ENCODE data around the gene MROH9.
"Not testable (repeated sequence)": the region's sequence is repeated elsewhere in the genome, so short reads cannot be mapped to it uniquely, and the experiment has no call there.

Gene MROH9

DNA sequence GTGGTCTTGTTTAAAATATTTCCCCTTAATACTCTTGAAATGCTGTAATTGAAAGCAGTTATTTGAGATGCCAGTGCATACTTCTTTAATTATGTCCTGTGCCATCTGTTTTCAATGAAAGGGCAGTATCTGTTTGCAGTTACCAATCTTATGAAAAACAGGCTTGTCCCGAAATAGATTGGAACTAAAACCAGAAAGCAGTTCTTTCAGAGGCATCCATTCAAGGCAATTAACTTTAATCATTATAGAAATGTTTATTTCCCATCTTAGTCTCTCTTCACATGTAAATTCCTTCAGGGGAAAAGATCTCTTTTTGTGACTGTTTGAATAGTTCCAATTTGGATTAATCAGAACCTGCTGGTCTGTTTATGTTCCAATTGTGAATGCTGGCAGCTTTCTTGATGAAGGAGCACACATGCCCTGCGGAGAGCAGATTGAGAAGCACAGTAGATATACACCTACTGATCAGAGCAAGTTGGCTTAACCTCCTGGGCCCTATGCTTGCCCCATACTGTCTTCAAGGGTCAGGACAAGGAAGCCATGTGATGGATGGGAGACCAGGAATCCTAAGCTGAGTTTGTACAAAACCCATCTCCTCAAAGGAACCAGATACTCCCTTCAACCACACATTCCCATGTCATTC is 41.6 kb upstream of the MROH9 start:
- TF ChIP-seq, protein P1, sequence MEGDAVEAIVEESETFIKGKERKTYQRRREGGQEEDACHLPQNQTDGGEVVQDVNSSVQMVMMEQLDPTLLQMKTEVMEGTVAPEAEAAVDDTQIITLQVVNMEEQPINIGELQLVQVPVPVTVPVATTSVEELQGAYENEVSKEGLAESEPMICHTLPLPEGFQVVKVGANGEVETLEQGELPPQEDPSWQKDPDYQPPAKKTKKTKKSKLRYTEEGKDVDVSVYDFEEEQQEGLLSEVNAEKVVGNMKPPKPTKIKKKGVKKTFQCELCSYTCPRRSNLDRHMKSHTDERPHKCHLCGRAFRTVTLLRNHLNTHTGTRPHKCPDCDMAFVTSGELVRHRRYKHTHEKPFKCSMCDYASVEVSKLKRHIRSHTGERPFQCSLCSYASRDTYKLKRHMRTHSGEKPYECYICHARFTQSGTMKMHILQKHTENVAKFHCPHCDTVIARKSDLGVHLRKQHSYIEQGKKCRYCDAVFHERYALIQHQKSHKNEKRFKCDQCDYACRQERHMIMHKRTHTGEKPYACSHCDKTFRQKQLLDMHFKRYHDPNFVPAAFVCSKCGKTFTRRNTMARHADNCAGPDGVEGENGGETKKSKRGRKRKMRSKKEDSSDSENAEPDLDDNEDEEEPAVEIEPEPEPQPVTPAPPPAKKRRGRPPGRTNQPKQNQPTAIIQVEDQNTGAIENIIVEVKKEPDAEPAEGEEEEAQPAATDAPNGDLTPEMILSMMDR (IDR thresholded peaks at IDR 0.05; ENCODE audit: unreplicated experiment in 3 of 3), result no peak
- Mint-ChIP-seq H3K27me3 (ENCODE audit: low read depth) (no peaks in the 10 kb centered on the region), H3K4me3 (no peak overlapping the region), H3K27ac (peak overlapping the region in 2 of 3 experiments; percentile 17 to 28), H3K9me3 (no peaks in the 10 kb centered on the region), H3K36me3 (ENCODE audit: low read depth) (no peaks in the 10 kb centered on the region), H3K4me1 (peaks cover 31% of the 10 kb centered on the region)

DNA sequence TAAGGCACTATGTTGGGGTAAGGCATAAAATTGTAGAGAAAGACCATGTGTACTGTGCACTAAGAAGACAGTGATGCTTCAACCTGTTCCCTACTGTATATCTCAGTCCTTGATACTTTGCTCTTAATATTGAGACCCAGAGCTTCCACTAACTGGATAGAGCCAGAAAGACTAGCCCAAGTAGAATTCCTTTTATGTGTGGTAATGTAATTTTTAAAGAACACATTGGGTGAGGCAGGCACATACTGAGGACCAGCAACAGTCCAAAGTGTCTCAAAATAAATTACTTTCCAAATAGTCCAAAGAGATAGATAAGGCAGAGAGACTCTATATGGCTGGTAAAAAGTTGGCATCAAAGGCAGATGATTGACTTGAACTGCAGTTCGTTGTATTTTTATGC is 31.4 kb upstream of the MROH9 start:
- Mint-ChIP-seq H3K27ac (no peak overlapping the region), H3K9me3 (no peaks in the 10 kb centered on the region), H3K4me3 (no peak overlapping the region), H3K4me1 (no peaks in the 10 kb centered on the region), H3K36me3 (ENCODE audit: low read depth) (no peaks in the 10 kb centered on the region), H3K27me3 (ENCODE audit: low read depth) (no peaks in the 10 kb centered on the region)
- TF ChIP-seq, protein P1 (IDR thresholded peaks at IDR 0.05; ENCODE audit: unreplicated experiment in 3 of 3), result no peak

DNA sequence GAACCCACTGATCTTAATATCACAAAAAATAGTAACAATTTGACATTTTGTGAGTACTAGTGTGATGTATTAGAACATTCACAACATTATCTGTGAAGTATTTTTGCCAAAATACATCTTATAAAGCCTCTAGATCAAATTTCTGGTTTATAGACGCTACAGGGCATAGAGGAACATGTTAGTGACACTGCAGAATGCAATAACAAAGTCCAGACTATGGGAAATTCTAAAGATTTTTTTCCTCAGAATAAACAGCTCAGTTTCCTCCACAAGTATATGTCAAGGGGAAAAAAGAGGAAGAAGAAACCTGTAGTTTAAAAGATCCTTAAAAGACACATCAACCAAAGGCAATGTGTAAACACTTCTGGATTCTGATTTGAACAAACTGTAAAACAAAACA is 26.4 kb upstream of the MROH9 start:
- no peaks in the 10 kb centered on the region for H3K9me3 Mint-ChIP-seq
- H3K36me3 Mint-ChIP-seq (ENCODE audit: low read depth), result no peaks in the 10 kb centered on the region
- peaks cover 7% of the 10 kb centered on the region for H3K4me1 Mint-ChIP-seq
- no peaks in the 10 kb centered on the region for H3K27me3 Mint-ChIP-seq (ENCODE audit: low read depth)
- TF ChIP-seq, protein P1 (IDR thresholded peaks at IDR 0.05; ENCODE audit: unreplicated experiment in 3 of 3), result no peak
- no peak overlapping the region for H3K27ac Mint-ChIP-seq
- H3K4me3 Mint-ChIP-seq, result no peak overlapping the region

DNA sequence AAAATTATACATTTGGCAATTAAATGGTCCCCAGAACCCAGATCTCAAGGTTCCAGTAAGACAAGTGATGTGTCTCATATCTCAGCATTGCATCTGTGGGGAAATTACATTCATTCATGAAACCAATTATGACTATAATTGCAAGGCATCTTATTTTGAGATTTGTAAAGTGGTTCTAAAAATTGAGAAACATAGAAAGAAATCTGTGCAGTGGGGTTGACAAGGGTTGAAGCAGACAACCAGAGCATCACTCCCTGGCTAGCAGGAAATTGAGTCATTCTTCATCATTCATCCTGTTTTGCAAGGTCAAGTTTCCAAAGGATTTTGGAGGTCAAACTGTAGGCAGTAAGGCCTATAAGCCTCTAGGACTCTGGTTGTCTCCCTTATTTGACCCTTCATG is 25.1 kb upstream of the MROH9 start:
- Mint-ChIP-seq H3K4me3 (no peak overlapping the region), H3K36me3 (ENCODE audit: low read depth) (no peaks in the 10 kb centered on the region), H3K4me1 (peaks cover 7% of the 10 kb centered on the region), H3K27me3 (ENCODE audit: low read depth) (no peaks in the 10 kb centered on the region), H3K9me3 (no peaks in the 10 kb centered on the region), H3K27ac (peak overlapping the region in 2 of 3 experiments; percentile 76 to 87)
- TF ChIP-seq, protein P1 (IDR thresholded peaks at IDR 0.05; ENCODE audit: unreplicated experiment in 3 of 3), result no peak

DNA sequence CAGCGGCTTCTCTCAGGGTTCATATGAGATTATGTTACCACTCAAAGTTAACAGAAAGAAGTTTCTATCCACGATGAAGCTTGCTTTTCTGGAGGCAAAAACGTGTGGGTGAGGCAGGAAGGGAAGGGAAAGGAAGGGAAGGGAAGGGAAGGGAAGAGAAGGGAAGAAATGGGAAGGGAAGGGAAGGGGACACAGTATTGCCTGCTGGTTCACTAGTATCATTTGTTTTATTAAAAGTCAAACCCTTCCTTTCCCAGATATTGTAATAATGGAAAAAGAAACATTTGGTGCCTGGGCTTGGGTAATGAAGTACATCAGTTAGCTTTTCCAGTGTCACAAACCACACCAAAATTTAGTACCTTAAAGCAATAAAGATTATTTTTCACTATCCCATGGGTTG is 18.0 kb upstream of the MROH9 start:
- no peaks in the 10 kb centered on the region for H3K4me1 Mint-ChIP-seq

DNA sequence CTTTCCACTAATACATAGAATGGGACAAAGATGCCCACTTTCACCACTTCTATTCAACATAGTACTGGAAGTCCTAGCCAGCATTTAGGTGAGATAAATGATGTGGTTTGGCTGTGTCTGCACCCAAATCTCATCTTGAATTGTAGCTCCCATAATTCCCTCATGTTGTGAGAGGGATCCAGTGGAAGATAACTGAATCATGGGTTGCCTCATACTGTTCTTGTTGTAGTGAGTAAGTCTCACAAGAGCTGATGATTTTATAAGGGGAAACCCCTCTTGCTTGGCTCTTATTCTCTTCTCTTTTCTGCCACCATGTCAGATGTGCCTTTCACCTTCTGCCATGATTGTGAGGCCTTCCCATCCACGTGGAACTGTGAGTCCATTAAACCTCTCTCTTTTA is 10.7 kb upstream of the MROH9 start:
- peaks cover 12% of the 10 kb centered on the region for H3K36me3 Mint-ChIP-seq (ENCODE audit: low read depth)
- H3K4me3 Mint-ChIP-seq; H3K27ac Mint-ChIP-seq; H3K27me3 Mint-ChIP-seq (ENCODE audit: low read depth): not testable (repeated sequence)
- peaks cover 30% of the 10 kb centered on the region for H3K9me3 Mint-ChIP-seq
- peaks cover 14% of the 10 kb centered on the region for H3K4me1 Mint-ChIP-seq

More for the DNA sequence above, 18.0 kb upstream of the MROH9 start:
- TF ChIP-seq, protein P1 (IDR thresholded peaks at IDR 0.05; ENCODE audit: unreplicated experiment in 3 of 3), result no peak
- Mint-ChIP-seq H3K36me3 (ENCODE audit: low read depth) (peaks cover 12% of the 10 kb centered on the region), H3K4me3 (no peak overlapping the region), H3K27ac (no peak overlapping the region), H3K9me3 (peaks cover 27% of the 10 kb centered on the region), H3K27me3 (ENCODE audit: low read depth) (no peaks in the 10 kb centered on the region)

Measured in nephron (organoid).